Non-pigmented ciliary epithelial cell (primary cell): ENCODE results near the gene ALOX15B.

ENCODE experiments used
- DNase-seq: peaks from one replicate; pipeline ENCODE4 v3.0.0-alpha.2; 2010; ENCODE audit warnings: low read depth

Gene ALOX15B

GRCh38 chr17:8013731-8014557 lies 24.9 kb upstream of the ALOX15B start:
- no peak for DNase-seq

GRCh38 chr17:8014558-8014850 lies 24.4 kb upstream of the ALOX15B start:
- no peak for DNase-seq

DNA sequence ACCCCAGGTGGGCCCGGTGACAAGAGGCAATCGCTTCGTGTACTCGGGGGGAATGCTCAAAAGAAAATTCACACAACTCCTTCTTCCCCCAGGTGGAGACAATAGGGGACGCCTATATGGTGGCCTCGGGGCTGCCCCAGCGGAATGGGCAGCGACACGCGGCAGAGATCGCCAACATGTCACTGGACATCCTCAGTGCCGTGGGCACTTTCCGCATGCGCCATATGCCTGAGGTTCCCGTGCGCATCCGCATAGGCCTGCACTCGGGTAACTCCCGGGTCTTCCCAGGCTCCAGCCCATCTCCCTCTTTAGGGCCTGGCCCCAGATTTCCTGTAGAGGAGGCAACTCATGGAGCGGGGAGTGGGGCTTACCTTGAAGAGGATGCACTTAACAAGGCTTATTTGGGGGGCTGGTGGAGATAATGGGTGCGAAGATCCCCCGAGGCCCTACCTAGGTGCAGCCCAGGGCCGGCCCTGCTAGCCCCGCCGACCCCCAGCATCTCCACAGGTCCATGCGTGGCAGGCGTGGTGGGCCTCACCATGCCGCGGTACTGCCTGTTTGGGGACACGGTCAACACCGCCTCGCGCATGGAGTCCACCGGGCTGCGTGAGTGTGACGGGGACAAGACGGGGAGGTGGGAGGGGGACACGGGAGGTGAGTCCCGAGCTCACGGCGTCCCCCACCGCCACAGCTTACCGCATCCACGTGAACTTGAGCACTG lies 23.5 kb upstream of the ALOX15B start:
- no peak for DNase-seq

- no peak for DNase-seq
Observed at GRCh38 chr17:8015957-8016631, 22.8 kb upstream of the ALOX15B start.

GRCh38 chr17:8016632-8017424 lies 22.0 kb upstream of the ALOX15B start:
- DNase-seq: no peak

DNA sequence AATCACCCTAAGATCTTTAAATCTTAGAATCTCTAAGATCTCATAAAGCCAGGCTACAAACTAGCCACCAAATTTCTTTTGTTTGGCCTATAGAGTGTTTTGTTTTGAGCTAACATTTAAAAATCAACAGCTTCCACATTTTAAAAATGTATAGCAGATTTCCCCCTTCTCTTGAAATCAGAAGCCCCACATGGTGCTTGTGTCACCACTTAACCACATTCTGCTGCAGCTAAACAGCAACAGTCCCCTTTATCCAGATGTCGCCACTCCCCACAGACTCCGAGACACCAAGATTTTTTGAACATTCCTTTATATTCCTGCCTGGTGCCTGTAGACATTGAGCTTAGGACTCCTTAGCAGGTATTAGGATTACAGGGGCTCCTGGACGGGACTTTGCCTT lies 20.4 kb upstream of the ALOX15B start:
- no peak for DNase-seq

DNA sequence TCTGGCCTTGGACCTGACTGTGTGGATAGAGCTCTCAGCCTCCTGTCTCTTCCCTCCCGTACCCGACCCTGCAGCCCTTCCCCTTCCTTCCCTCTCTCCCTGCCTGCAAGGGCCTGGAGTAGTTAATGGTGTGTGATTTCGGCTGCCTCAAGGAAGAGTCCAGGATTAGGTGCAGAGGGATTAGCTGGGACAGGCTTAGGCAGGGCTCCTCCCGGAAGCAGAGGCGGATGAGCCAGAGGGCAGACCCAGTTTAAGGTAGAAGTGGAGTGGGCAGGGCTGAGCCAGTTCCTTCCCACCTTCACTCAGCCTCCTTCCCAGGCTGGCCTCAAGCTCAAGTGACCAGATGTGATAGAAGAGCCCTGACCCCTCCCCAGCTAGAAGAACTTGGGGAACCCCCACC lies 19.7 kb upstream of the ALOX15B start:
- no peak for DNase-seq

- no peak for DNase-seq
Observed at GRCh38 chr17:8019665-8020650, 18.9 kb upstream of the ALOX15B start.

DNA sequence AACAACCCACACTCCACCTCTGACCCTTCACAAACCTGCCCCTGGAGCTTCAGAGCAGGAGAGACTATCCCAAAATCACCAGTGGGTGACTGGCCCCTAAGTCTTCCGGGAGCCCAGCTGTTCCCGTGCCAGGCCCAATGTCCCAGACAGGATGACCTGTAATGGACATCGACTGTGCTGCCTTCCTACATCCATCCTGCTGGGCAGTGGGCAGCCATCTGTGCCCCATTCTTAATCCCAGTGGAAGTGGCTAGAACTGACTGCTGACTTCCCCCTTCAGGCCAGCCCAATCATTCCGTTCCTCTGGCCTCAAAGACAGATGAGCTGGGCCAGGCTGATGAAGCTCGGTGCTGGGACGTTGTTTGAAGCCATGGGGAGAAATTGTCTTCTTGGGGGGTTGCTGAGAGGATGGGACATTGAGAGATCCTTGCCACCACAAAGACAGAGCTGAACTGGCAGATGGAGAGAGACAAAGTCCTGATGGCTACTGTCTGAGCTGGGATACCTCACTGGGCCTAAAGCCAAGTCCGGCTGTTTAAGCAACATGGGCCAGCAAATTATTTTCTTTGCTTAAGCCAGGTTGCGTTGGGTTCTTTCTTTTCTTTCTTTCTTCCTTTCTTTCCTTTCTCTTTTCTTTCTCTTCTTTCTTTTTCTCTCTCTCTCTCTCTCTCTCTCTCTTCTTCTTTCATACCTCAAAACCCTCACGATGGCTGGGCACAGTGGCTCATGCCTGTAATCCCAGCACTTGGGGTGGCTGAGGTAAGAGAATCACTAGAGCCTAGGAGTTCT lies 17.9 kb upstream of the ALOX15B start:
- no peak for DNase-seq

- DNase-seq: no peak
Observed at GRCh38 chr17:8021565-8022359, 17.1 kb upstream of the ALOX15B start.

DNA sequence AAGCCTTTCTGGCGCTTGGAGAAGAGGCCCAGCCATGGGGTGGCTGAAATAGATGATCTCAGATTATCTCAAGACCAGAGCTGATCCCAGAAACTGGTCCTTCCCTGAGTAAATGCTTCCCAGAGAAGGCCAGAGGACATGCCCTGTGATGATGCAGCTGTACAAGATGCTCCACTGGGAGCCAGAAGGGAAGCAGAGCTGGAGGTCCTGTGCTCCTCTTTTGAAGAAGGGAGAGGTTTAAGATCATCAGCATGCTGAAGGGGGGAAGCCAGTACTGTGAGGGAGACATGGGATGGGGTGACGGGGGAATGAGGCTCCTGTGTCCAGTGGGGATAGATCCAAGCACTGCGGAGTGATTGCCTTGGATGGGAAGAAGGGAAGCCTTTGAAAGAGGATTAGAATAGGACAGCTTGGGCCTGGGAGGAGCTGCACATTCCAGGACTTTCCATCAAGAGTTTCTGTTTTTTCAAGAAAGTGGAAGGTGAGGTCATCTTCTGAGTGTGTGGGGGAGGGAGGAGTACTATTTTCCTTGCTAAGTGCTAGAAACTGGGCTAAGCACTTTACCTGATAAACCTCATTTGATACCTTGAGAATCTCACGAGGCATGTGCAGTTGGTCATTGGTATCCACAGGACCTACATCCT lies 16.4 kb upstream of the ALOX15B start:
- peak; percentile 9 for DNase-seq

- peak; percentile 9 for DNase-seq
Observed at GRCh38 chr17:8024161-8024560, 14.7 kb upstream of the ALOX15B start.

DNA sequence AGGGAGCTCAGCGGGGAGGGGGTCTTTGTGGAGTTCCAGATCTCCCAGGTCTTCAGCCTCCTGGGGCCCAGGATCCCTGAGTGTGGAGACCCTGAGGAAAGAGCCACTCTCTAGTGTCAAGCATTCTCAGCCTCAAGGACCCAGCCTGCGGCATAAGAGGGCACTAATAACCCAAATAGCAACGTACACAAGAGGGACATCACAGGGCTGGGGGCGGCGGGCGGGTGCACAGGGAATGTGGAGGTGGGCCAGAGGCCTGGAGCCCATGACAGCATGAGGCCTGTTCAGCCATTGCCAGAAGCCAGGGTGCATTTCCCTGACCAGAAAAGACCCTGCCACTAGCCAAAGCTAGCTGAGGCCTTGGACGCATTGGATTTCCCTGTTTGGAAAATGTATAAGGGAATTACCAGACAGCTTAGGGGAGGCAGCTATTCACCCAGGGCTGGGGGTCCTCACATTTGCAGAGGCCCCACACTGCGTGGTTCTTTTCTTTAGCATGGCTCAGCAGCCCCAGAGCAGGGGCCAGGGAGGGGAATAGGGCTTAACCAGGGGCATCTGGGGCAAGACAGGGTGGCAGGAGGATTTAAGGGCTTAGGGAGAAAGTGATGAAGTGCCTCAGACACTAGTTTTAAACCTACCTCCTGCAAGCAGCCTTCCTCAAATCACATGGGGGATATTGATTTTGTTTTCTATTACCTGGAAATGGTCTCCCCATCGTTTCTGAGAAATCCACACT lies 13.5 kb upstream of the ALOX15B start:
- no peak for DNase-seq

DNA sequence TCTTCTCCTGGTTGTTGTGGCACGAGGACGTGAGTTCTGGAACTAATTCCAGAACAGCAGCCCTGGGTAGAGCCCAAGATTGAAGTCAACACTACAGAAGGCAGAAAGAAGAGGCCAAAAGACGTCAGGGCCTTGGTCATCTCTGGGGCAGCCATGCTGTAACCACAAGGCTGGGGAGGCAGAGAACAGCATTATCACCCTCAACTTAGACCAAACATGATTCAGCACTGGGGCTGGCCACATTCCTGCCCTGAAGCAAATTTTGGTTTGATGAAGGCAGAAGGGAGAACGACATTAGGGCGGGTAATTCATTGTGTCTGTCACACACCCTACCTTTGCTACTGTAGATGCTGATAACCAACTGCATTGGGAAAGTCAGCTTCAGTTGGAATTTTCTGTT lies 9.7 kb upstream of the ALOX15B start:
- DNase-seq: peak; percentile 6

DNA sequence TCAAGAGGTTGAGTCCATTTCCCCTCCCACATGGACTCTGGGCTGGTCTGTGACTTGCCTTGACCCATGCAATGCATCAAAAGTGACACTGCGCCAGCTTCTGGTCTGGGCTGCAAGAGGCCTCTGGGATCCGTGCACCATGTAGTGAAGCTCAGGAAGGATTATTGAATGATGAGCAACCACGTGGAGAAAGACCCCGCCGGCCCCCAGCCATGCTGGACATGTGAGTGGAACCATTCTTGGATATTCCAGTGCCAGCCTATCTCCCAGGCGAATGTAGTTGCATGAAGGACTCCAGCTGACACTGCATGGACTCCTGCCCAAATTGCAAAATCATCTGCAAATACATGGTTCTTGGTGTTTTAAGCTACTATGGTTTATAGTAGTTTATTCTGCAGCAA lies 7.6 kb upstream of the ALOX15B start:
- no peak for DNase-seq

DNA sequence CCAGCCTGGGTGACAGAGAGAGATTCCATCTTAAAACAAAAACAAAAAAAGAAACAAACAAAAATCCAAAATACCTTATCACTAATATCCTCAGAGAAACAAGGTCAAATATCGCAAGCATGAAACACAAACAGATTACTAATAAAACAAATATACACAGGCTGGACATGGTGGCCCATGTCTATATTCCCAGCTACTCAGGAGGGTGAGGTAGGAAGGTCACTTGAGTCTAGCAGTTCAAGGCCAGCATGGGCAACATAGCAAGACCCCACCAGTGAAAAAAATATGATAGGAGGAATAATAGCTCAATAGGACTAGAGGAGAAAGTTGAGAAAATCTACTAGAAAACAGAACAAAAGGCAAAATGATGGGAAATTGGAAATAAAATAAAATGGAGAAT lies 6.9 kb upstream of the ALOX15B start:
- no peak for DNase-seq

DNA sequence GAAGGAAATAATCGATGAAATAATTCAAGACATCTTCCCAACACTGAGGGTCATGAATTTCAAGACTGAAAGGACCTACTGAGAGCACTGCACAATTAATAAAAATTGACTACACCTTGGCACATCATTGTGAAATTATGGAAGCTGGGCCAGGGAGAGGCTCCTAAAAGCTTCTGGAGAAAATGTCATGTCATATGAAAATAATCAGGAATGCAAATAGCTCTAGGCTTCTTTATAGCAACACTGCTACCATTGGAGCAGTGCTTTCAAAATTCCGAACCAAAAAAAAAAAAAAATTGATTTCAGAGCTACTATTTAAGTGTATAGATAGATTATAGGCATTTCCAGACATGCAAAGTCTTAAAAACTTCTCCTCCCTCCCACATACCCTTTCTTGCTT lies 6.4 kb upstream of the ALOX15B start:
- DNase-seq: no peak

GRCh38 chr17:8039611-8040168 lies 831 bp downstream of the ALOX15B start:
- DNase-seq: no peak
